HEK293T (cell line): Measurements from ENCODE around the gene RBM25.

Experiments used
- ARNT ChIP-seq: fragments of 450-650 bp; IDR thresholded peaks from 2 replicates; pipeline ENCODE4 v1.6.1; 2017; ENCODE audit warnings: mild to moderate bottlenecking
- HDGF ChIP-seq: fragments of 450-650 bp; IDR thresholded peaks from 2 replicates; pipeline ENCODE4 v1.6.1; 2017; ENCODE audit warnings: antibody characterized with exemption, borderline replicate concordance

- TF ChIP-seq HDGF (no peak), ARNT (no peak)
Measured at GRCh38 chr14:73143003-73143402, 84.7 kb downstream of the RBM25 start.
